K562 (cell line): Measurements from ENCODE around the gene PIGL. TPM values are rescaled to one million over a fixed set of nuclear protein-coding genes. Genes with fewer than 3 reads are reported as not detected.

Experiments used
- ATAC-seq: fragments of 200-7000 bp; cut with Tn5 transposase; 3 replicates; pipeline ENCODE4 v1.9.1; 2020; ENCODE audit warnings: moderate library complexity
- BruUV-seq: library from RNA; stranded (reverse); fragments of 400-500 nt; replicated peaks from 2 replicates; lab custom pipeline; 2021; lab: Mats Ljungman, UMichigan
- CTCF ChIA-PET: fragments of 300-600 bp; formaldehyde crosslinking; extraction: SDS; loops from one replicate; lab custom pipeline; 2021; ENCODE audit warnings: low intra/inter-chr PET ratio; lab: Yijun Ruan, JAX
- POLR2A ChIA-PET: fragments of 300-600, 350-650 bp; sonication (Branson Sonifier 250); formaldehyde crosslinking; extraction: SDS; loops from one replicate; lab custom pipeline; 2021; ENCODE audit warnings: antibody characterized with exemption, inconsistent platforms; lab: Yijun Ruan, JAX
- DNase-seq, 4 experiments: peaks; one replicate each; pipeline versions ENCODE4 v3.0.0 to v3.0.0-alpha.2; 2011 to 2018; ENCODE audit warnings: low spot score in 3 of 4, mixed read lengths in 3 of 4; ENCODE audit errors: extremely low read depth in 1 of 4
- FAIRE-seq: peaks from 2 replicates; lab custom pipeline; 2011; peaks lifted over from hg19 to GRCh38; lab: Jason Lieb, UNC
- H2AFZ ChIP-seq: 2 replicates; pipeline ENCODE4 v1.6.0; 2011; ENCODE audit warnings: low read depth, low read length, control low read depth, inconsistent platforms
- H3K27ac ChIP-seq: fragments of 200-600 bp; 3 replicates; pipeline ENCODE4 v1.8.0; 2011; ENCODE audit warnings: low read depth, mild to moderate bottlenecking, control low read depth, inconsistent platforms, low read length, moderate library complexity, mixed read lengths; ENCODE audit errors: extremely low read depth
- H3K27me3 ChIP-seq, 2 experiments: fragments of 300-600 bp in 1 of 2; 2 replicates in 1 of 2; 3 replicates in 1 of 2; pipeline versions ENCODE4 v1.6.0 to v1.8.0; 2011; ENCODE audit warnings: inconsistent platforms in 2 of 2, low read length in 2 of 2, mild to moderate bottlenecking in 1 of 2, mixed read lengths in 1 of 2, moderate library complexity in 1 of 2; ENCODE audit not compliant: control insufficient read depth in 2 of 2, insufficient read depth in 2 of 2
- H3K36me3 ChIP-seq: fragments of 300-600 bp; 3 replicates; pipeline ENCODE4 v1.8.0; 2011; ENCODE audit warnings: mild to moderate bottlenecking, low read length, inconsistent platforms; ENCODE audit not compliant: control insufficient read depth, insufficient read depth
- H3K4me1 ChIP-seq, 2 experiments: fragments of 200-600 bp in 1 of 2; replicated peaks in 1 of 2; 2 replicates in 1 of 2; 3 replicates in 1 of 2; pipeline versions ENCODE4 v1.5.1 to v1.8.0; 2011; ENCODE audit warnings: inconsistent platforms in 2 of 2, low read length in 2 of 2, mild to moderate bottlenecking in 1 of 2, mixed read lengths in 1 of 2, moderate library complexity in 1 of 2; ENCODE audit not compliant: control insufficient read depth in 2 of 2, insufficient read depth in 2 of 2
- H3K4me2 ChIP-seq: 2 replicates; pipeline ENCODE4 v1.6.1; 2011; ENCODE audit warnings: low read length, control low read depth, inconsistent platforms, mixed read lengths; ENCODE audit not compliant: insufficient read depth
- H3K4me3 ChIP-seq: fragments of 200-600 bp; sonication (generic), shearing (Covaris generic); 2 replicates; pipeline ENCODE4 v1.5.1; 2016; ENCODE audit warnings: control low read depth, inconsistent platforms
- H3K79me2 ChIP-seq: fragments of 200-600 bp; 3 replicates; pipeline ENCODE4 v1.8.0; 2011; ENCODE audit warnings: low read length, inconsistent platforms; ENCODE audit not compliant: control insufficient read depth, insufficient read depth
- H3K9ac ChIP-seq, 2 experiments: 2 replicates each; pipeline versions ENCODE4 v1.6.0 to v1.6.1; 2011; ENCODE audit warnings: low read depth in 2 of 2, low read length in 2 of 2, control low read depth in 1 of 2, inconsistent platforms in 1 of 2, mild to moderate bottlenecking in 1 of 2, mixed read lengths in 1 of 2; ENCODE audit not compliant: insufficient read depth in 1 of 2
- H3K9me1 ChIP-seq: one replicate; pipeline ENCODE4 v1.6.0; 2011; ENCODE audit warnings: inconsistent platforms, mild to moderate bottlenecking, low read length, moderate library complexity; ENCODE audit not compliant: control insufficient read depth, insufficient read depth
- H3K9me3 ChIP-seq: replicated peaks from 2 replicates; pipeline ENCODE4 v1.5.1; 2011; ENCODE audit warnings: low read depth, low read length, inconsistent platforms; ENCODE audit not compliant: control insufficient read depth, insufficient read depth
- H4K20me1 ChIP-seq: replicated peaks from 2 replicates; pipeline ENCODE4 v1.6.1; 2011; ENCODE audit warnings: low read length, inconsistent platforms, mixed read lengths; ENCODE audit not compliant: control insufficient read depth, insufficient read depth
- RFX7 ChIP-seq: fragments of 250-450 bp; sonication (Bioruptor Pico); IDR thresholded peaks from 2 replicates; pipeline ENCODE4 v1.5.1; 2021; ENCODE audit warnings: mild to moderate bottlenecking
- ZNF146 ChIP-seq: IDR thresholded peaks from one replicate; pipeline ENCODE4 v1.6.1; 2018; ENCODE audit warnings: missing compliant biosample characterization; ENCODE audit not compliant: unreplicated experiment
- WGBS: fragments of 100-300 bp; shearing (Covaris generic); methylation state at CpG from one replicate; pipeline ENCODE4 v1.1.6; 2016; ENCODE audit warnings: low coverage, mixed read lengths; ENCODE audit not compliant: insufficient coverage; ENCODE audit errors: missing lambda C conversion rate; 5-methylcytosine and 5-hydroxymethylcytosine counted together
- in situ Hi-C: fragments of 300-500 bp; cut with MboI; formaldehyde crosslinking; loops from 4 replicates; pipeline ENCODE4 v1.15.0; 2018; ENCODE audit warnings: inconsistent platforms, mixed read lengths
- intact Hi-C: fragments of 100-400 bp; cut with micrococcal nuclease; formaldehyde crosslinking; loops from 2 replicates; pipeline ENCODE4 v1.14.2; 2022
- polyA plus RNA-seq, 8 experiments: library from polyadenylated mRNA; depleted of rRNA in 4 of 8; stranded (reverse) in 5 of 8; unstranded in 3 of 8; fragments of >200 nt; fragmentation: Nextera tagmentation in 2 of 8; fragmentation: Illumina TruSeq in 1 of 8; extraction: Ambion mirVana in 2 of 8; extraction: Trizol in 1 of 8; gene quantifications; 2 replicates each; pipeline versions ENCODE4 v1.2.1 to v1.2.3, GENCODE V29; 2011 to 2014; ENCODE audit warnings: inconsistent platforms in 1 of 8, missing spikeins in 1 of 8
- total RNA-seq, 7 experiments: library from RNA; depleted of rRNA in 6 of 7; stranded (reverse); fragments of >200 nt in 6 of 7; fragmentation: Illumina TruSeq in 2 of 7; extraction: Trizol in 2 of 7; gene quantifications; 2 replicates each; pipeline versions ENCODE4 v1.2.1 to v1.2.3, GENCODE V29; 2011 to 2021; ENCODE audit warnings: low replicate concordance in 1 of 7
- TF ChIP-seq, protein P1 (sequence below): fragments of 450-650 bp; IDR thresholded peaks from 2 replicates; pipeline ENCODE4 v1.6.1; 2018; ENCODE audit not compliant: partially characterized antibody

Gene PIGL
- total and polyA plus RNA-seq, 9 of the 15 experiments (the other 6 are each of a cell fraction or from before 2014, with no cell fraction given), result 19.9 to 55.3 (median 29.6) TPM

DNA sequence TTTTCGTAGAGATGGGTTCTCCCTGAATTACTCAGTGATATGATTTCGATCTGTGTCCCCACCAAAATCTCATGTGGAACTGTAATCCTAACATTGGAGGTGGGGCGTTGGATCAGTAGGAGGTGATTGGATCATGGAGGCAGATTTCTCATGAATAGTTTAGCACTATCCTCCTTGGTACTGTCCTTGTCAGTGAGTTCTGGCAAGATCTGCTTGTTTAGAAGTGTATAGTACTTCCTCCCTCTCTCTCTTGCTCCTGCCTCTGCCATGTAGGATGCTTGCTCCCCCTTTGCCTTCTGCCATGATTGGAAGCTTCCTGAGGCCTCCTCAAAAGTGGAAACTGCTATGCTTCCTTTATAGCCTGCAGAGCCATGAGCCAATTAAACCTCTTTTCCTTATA, 22.9 kb downstream of the PIGL start:
- Histone ChIP-seq H3K9me3 (no peaks in the 10 kb centered on the region), H3K4me1 (peaks cover 0 to 8% of the 10 kb centered on the region in 2 experiments; a peak in 3 of 5 replicates), H3K9me1 (no peaks in the 10 kb centered on the region), H3K79me2 (no peaks in the 10 kb centered on the region; the same call in 1 of the 3 replicates), H4K20me1 (no peaks in the 10 kb centered on the region), H3K27me3 (no peaks in the 10 kb centered on the region), H3K4me3 (no peak overlapping the region), H3K36me3 (peaks cover 6% of the 10 kb centered on the region; the same call in 1 of the 3 replicates), H2AFZ (no peak overlapping the region), H3K9ac (no peak overlapping the region), H3K27ac (no peak overlapping the region), H3K4me2 (no peak overlapping the region)
- BruUV-seq, result no TSS peak
- intact Hi-C loops (no loop called here), in situ Hi-C loops (no loop called here)
- ChIA-PET POLR2A (no interaction called here), CTCF (no interaction called here)
- FAIRE-seq, result no peak
- 85% methylated on average over 3 of the region's 3 CpGs for WGBS
- ATAC-seq, result no peak
- TF ChIP-seq ZNF146 (CRISPR knock-in tag), result peak; percentile 47
- TF ChIP-seq RFX7 (CRISPR knock-in tag), result no peak
- TF ChIP-seq, protein P1, sequence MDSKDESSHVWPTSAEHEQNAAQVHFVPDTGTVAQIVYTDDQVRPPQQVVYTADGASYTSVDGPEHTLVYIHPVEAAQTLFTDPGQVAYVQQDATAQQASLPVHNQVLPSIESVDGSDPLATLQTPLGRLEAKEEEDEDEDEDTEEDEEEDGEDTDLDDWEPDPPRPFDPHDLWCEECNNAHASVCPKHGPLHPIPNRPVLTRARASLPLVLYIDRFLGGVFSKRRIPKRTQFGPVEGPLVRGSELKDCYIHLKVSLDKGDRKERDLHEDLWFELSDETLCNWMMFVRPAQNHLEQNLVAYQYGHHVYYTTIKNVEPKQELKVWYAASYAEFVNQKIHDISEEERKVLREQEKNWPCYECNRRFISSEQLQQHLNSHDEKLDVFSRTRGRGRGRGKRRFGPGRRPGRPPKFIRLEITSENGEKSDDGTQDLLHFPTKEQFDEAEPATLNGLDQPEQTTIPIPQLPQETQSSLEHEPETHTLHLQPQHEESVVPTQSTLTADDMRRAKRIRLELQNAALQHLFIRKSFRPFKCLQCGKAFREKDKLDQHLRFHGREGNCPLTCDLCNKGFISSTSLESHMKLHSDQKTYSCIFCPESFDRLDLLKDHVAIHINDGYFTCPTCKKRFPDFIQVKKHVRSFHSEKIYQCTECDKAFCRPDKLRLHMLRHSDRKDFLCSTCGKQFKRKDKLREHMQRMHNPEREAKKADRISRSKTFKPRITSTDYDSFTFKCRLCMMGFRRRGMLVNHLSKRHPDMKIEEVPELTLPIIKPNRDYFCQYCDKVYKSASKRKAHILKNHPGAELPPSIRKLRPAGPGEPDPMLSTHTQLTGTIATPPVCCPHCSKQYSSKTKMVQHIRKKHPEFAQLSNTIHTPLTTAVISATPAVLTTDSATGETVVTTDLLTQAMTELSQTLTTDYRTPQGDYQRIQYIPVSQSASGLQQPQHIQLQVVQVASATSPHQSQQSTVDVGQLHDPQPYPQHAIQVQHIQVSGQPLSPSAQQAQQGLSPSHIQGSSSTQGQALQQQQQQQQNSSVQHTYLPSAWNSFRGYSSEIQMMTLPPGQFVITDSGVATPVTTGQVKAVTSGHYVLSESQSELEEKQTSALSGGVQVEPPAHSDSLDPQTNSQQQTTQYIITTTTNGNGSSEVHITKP, result peak; percentile 62
- no peak for DNase-seq
